Body of pancreas (tissue), 4 donors: Measurements from ENCODE around the gene DOK5. TPM values are rescaled to one million over a fixed set of nuclear protein-coding genes. Genes with fewer than 3 reads are reported as not detected.

Experiments used
- ATAC-seq: fragments of 150-250 bp; one replicate; pipeline ENCODE4 v1.9.1; 2016
- DNase-seq, 4 donors: peaks; one replicate each; pipeline ENCODE4 v3.0.0-alpha.2; 2019
- H3K27ac ChIP-seq, 4 donors: fragments of 200-600 bp; sonication (generic); 1 replicate in 3 of 4; 2 replicates in 1 of 4; pipeline versions ENCODE4 v1.5.1 to v1.6.1; 2016 to 2019; ENCODE audit warnings: mild to moderate bottlenecking in 1 of 4, mixed read lengths in 1 of 4, moderate library complexity in 1 of 4
- H3K27me3 ChIP-seq, 2 donors: fragments of 200-600 bp; sonication (generic); one replicate each; pipeline ENCODE4 v1.6.0; 2016; ENCODE audit warnings: mild to moderate bottlenecking in 1 of 2
- H3K36me3 ChIP-seq, 2 donors: fragments of 200-600 bp; sonication (generic); replicated peaks in 1 of 2; 2 replicates each; pipeline ENCODE4 v1.5.1; 2016; ENCODE audit warnings: low read depth in 2 of 2; ENCODE audit not compliant: insufficient read depth in 1 of 2
- H3K4me1 ChIP-seq: fragments of 200-600 bp; sonication (generic); one replicate; pipeline ENCODE4 v1.6.0; 2016
- H3K4me3 ChIP-seq, 2 donors: fragments of 200-600 bp; sonication (generic); 1 replicate in 1 of 2; 2 replicates in 1 of 2; pipeline ENCODE4 v1.5.1; 2016 to 2019
- H3K9me3 ChIP-seq, 3 donors: fragments of 200-600 bp; sonication (generic); 1 replicate in 2 of 3; 2 replicates in 1 of 3; pipeline ENCODE4 v1.5.1; 2016
- CTCF ChIP-seq, 7 experiments: fragments of 450-650 bp in 4 of 7; fragments of 200-600 bp in 3 of 7; sonication (generic) in 3 of 7; IDR thresholded peaks; one replicate each; pipeline ENCODE4 v1.5.1; 2016 to 2019; ENCODE audit warnings: antibody characterized with exemption in 7 of 7
- POLR2A ChIP-seq, 3 donors: fragments of 450-650 bp; IDR thresholded peaks; one replicate each; pipeline ENCODE4 v1.6.1; 2016; ENCODE audit warnings: antibody characterized with exemption in 3 of 3, mild to moderate bottlenecking in 2 of 3
- WGBS, 2 donors: methylation state at CpG; one replicate each; pipeline ENCODE4 v1.1.5; 2017; 5-methylcytosine and 5-hydroxymethylcytosine counted together
- intact Hi-C: fragments of 100-400 bp; cut with DNase I; formaldehyde crosslinking; loops from one replicate; pipeline ENCODE4 v1.15.1; 2023
- total RNA-seq, 2 donors: library from RNA; depleted of rRNA; stranded (reverse); fragments of >200 nt; gene quantifications; one replicate each; pipeline ENCODE4 v1.1.0, GENCODE V29; 2016

The DOK5 gene
- total RNA-seq, 2 donors from 2014 or later, result 1.3 TPM; not detected in 1

GRCh38 chr20:54648421-54649142, 173.2 kb downstream of the DOK5 start:
- Histone ChIP-seq H3K4me1 (peaks cover 18% of the 10 kb centered on the region), H3K27ac (no peak overlapping the region), H3K4me3 (no peak overlapping the region), H3K9me3 (no peaks in the 10 kb centered on the region), H3K27me3 (no peaks in the 10 kb centered on the region), H3K36me3 (no peaks in the 10 kb centered on the region)
- TF ChIP-seq CTCF (IDR thresholded peaks at IDR 0.05), result no peak
- TF ChIP-seq POLR2A (IDR thresholded peaks at IDR 0.05), result no peak
- ATAC-seq (no peak), DNase-seq (no peak)
- WGBS, 2 donors, result 61 to 63% methylated on average over 9 of the region's 9 CpGs
- intact Hi-C loops, result loop anchor here (5.0 kb wide), 2 partner anchors 441 to 551 kb away; partner anchors contain the start of gene PFDN4

GRCh38 chr20:54649511-54649962, 174.1 kb downstream of the DOK5 start:
- Histone ChIP-seq H3K4me1 (peaks cover 18% of the 10 kb centered on the region), H3K27ac (no peak overlapping the region), H3K4me3 (no peak overlapping the region), H3K27me3 (no peaks in the 10 kb centered on the region), H3K36me3 (no peaks in the 10 kb centered on the region), H3K9me3 (no peaks in the 10 kb centered on the region)
- DNase-seq (peak; percentile 89 to 94 (median 91)), ATAC-seq (peak; percentile 76)
- TF ChIP-seq CTCF (IDR thresholded peaks at IDR 0.05), result peak; percentile 61 to 85 (median 82)
- TF ChIP-seq POLR2A (IDR thresholded peaks at IDR 0.05), result no peak
- intact Hi-C loops, result loop anchor here (5.0 kb wide), 2 partner anchors 442 to 552 kb away; partner anchors contain the start of gene PFDN4
- WGBS, 2 donors, result 3 to 4% methylated on average over 8 of the region's 8 CpGs

DNA sequence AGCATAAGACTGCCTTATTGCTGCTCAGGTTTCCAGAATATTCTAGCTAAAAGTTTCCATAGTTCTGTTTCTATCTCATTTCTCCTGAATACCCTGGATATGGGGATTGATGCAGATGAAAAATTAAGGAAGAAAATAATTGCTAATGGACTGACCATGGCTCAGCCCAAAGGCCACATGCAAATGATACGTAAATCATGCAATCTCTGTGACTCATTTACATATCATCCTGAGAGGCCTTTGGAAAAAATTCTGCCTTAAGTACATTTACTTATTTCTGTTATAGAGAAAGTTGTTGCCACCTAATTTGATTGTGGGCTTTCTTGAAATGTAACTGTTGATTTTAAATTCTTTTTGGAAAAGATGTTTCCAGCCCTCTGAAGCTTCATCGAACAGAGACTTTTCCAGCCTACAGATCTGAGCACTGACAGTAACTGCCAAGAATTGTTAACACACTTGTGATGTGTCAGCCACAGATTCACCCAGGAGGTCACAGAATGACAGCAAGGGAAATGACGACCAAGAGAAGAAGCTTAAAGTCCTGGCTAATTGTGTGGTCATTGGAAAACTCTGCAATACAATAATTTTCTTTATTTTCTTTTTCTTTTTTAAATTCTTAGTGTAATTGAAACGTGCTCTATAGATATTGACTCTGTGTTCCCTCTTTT, 174.8 kb downstream of the DOK5 start:
- no peak for TF ChIP-seq POLR2A (IDR thresholded peaks at IDR 0.05)
- TF ChIP-seq CTCF (IDR thresholded peaks at IDR 0.05), result no peak
- Histone ChIP-seq H3K4me3 (no peak overlapping the region), H3K9me3 (no peaks in the 10 kb centered on the region), H3K4me1 (peaks cover 18% of the 10 kb centered on the region), H3K27me3 (no peaks in the 10 kb centered on the region), H3K27ac (no peak overlapping the region), H3K36me3 (no peaks in the 10 kb centered on the region)
- DNase-seq (no peak), ATAC-seq (no peak)
- intact Hi-C loops, result no loop called here
- 41 to 53% methylated on average over 4 of the region's 4 CpGs for WGBS, 2 donors

- TF ChIP-seq POLR2A (IDR thresholded peaks at IDR 0.05) (no peak), CTCF (IDR thresholded peaks at IDR 0.05) (no peak)
- WGBS, 2 donors, result 62 to 90% methylated on average over 3 of the region's 3 CpGs
Observed at GRCh38 chr20:54651252-54651651, 175.9 kb downstream of the DOK5 start.

More at GRCh38 chr20:54651252-54651651, 175.9 kb downstream of the DOK5 start:
- Histone ChIP-seq H3K36me3 (no peaks in the 10 kb centered on the region), H3K27ac (no peak overlapping the region), H3K9me3 (no peaks in the 10 kb centered on the region), H3K4me3 (no peak overlapping the region), H3K4me1 (peaks cover 11% of the 10 kb centered on the region), H3K27me3 (no peaks in the 10 kb centered on the region)
- intact Hi-C loops, result no loop called here
- DNase-seq (no peak), ATAC-seq (no peak)
